Esophagus mucosa (tissue), 1 donor: ENCODE measurements around the gene BMP7. TPM values are rescaled to one million over a fixed set of nuclear protein-coding genes. Genes with fewer than 3 reads are reported as not detected.

Experiments used
- ATAC-seq: fragments of 200-7000 bp; cut with Tn5 transposase; one replicate; pipeline ENCODE4 v1.9.1; 2020
- total RNA-seq: library from RNA; stranded (reverse); gene quantifications from one replicate; pipeline ENCODE4 v1.2.4, GENCODE V29; 2023
- donor health status: DM: yes; HTN: yes; CAD: no.

BMP7 gene
- total RNA-seq, 1 donor from 2014 or later: 34.2 TPM

DNA sequence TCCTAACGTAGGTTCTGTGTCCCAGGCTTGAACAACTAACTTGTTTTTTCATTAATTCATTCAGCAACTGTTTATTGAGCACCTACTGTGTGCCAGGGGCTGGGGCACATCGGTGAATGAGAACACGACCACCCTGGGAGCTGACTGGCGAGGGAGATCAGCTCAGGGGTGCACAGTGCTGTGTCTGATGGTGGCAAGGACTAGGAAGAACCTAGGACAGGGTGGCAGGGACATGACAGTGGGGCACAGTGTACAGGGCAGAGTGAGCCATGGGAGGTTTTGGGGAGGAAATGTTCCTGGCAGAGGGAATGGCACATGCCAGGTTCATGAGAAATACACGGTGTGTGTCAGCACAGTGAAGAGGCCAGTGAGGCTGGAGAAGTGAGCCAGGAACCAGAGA, 76.7 kb downstream of the BMP7 start:
- ATAC-seq: no peak

DNA sequence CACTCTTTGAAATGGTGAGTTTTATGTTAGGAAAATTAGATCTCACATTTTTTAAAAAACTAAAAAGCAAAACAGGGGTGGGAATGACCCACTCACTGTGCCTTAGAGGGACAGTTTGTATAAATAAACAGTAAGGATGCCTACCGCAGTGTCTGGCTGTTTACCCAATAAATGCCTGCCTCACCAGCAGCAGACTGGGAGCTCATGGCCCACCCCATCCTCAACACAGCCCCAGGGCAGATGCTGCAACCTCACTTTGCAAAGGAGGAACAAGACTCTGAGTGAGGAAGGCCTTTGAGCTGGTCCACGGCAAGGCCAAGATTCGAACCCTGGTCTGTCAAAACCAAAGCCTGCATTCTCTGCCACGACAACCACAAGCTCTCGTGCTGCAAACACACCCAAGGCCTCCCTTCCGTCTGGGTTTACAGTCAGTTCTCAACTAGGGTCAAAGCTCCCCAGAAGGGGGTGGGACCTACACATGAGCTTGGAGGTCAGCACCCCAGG, 77.8 kb downstream of the BMP7 start:
- ATAC-seq: no peak

DNA sequence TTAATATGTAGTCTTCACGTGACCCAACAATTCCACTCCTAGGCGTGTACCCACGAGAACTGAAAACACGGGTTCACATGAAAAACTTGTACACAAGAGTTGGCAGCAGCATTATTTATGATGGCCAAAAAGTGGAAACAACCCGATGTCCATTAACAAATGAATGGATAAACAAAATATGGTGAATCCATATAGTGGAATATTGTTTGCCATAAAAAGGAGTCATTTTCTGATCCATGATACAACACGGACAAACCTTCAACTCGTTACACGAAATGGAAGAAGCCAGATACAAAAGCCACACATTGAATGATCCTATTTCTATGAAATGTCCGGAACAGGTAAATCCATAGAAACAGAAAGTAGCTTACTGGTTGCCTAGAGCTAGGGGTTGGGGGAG, 78.4 kb downstream of the BMP7 start:
- no peak for ATAC-seq

DNA sequence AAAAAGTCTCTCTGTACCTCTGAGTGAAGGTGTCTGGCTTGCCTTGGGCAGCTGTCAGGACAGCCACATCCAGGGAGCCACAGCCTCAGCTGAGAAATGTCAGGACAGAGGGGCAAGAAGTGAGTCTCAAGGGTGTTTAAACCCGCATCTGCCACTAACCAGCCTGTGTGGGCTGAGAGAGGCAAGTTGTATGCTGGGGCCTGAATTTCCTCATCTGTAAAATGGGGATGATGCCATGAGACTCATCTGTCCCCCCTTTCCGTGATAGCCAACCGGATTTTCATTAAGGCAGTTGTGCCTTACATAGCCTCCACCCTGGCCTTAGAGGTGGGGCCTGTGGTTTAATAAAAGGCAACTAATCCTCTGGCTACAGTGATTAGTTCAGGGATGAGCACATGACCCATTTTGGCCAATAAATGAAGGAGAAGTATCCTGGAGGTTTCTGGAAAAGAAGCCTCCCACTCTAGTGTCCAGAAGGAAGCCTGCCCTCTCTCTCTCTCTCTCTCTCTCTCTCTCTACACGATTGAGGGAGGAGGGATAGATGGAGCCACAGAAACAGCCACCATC, 79.3 kb downstream of the BMP7 start:
- ATAC-seq: no peak

DNA sequence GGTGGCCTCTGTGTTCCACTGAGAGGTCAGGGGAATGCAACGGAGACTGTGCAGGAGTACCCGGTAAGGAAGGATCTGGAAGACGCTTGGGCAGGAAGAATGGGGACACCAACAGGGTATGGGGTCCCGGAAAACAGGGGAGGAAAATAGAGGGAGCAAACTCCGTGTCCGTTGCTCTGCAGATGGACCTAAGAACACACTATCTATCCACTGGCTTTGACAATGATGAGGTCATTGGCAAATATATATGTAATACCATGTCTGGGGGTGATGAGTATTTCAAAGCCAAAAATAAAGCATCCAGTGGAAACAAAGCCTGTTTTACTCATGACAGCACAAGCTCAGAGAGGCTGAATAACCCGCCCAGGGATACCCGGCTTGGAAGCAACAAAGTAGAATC, 80.2 kb downstream of the BMP7 start:
- no peak for ATAC-seq

DNA sequence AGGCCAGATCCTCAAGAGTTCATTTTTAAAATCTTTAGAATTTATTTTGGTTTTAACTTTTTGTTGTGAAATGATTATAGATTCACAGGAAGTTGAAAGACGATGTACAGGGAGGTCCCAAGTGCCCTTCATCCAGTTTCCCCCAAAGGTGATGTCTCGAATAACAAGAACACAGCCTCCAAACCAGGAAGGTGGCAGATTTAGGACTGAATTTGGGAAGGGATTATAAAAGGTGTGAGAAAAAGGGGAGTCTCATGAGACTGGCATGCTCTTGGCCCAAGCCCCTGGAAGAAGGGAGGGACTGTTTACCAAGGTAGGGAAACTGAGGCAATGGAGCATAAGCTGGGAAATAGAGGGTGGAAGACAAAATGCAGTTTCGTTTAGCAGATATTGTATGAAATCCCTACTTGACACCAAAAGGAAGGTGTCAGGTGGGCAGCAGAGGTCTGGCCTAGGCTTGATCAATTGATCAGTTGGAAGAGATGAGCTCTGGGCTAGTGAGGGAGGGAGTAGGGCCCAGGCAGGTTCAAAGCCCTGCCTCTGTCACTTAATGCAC, 81.2 kb downstream of the BMP7 start:
- no peak for ATAC-seq

DNA sequence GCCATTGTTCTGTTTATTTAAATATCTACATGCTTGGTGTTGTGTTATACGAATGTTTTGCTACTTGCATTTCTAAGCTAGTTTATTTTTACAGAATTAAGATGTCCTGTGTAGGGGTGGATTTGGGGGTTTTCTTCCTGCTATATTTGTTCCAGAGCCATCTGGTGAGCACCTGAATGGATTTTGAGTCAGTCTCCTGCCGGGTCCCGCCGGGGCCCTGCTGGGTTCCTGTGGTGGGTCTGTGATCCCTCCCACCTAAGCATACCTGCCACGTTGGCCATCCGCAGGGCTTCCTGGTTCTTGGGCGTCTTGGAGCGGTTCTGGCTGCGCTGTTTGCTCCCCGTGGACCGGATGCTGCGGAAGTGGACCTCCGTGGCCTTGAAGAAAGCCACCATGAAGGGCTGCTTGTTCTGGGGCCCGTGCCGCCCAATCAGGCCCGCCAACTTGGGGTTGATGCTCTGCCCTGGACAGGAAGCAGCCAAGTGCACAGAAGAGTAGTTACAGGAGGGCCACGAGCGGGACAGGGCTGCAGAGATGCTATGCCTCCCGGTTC, 82.9 kb downstream of the BMP7 start:
- no peak for ATAC-seq

DNA sequence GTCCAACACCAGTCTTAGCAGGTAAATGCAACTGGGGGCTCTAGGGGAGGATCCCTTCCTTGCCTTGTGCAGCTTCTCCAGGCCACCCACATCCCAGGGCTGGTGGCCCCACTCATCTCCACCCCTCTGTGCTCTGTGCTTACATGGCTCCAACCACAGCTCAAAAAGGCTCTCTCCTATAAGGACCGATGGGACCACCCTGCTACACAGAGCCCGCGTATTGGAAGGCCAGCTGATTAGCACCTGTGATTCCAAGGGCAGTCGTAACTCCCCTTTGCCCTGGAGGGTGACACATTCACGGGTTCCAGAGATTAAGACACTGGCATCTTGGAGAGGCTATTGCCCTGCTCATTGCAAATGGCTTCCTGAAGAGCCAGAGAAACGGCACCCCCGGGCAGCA, 84.8 kb downstream of the BMP7 start:
- ATAC-seq: no peak

DNA sequence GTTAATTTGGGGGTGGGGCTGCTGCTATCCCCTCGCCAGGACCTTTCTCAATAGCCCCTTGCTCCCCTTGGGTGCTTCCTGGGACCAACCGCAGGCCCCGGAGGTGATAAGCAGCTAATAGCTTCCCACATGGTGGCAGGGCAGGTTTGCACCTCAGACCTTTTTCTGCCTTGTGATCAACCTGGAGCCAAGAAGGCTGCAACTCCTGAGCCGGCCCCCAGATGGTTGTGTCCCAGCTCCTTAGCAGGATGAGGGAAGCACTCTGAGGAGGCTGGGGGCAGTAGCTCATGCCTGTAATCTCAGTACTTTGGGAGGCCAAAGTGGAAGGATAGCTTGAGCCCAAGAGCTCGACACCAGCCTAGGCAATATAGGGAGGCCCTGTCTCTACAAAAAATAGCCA, 85.5 kb downstream of the BMP7 start:
- no peak for ATAC-seq

DNA sequence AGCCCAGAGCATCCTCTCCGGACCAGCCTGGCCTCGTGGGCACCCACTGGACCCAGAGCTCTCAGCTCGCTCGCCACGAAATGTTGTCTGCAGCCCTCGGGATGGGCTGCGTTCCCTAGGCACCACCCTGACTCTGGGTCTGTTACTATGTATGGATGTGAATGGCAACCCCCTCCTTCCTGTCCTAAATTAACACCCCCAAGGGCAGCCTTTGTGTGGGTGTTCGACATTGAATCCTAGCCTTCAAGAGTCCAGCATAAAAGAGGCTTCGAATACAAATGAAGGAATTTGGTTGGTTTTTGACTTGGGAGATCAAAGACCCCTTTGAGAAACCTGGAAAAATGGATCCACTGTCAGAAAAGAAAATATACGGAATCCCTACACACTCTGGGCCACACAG, 86.1 kb downstream of the BMP7 start:
- no peak for ATAC-seq

DNA sequence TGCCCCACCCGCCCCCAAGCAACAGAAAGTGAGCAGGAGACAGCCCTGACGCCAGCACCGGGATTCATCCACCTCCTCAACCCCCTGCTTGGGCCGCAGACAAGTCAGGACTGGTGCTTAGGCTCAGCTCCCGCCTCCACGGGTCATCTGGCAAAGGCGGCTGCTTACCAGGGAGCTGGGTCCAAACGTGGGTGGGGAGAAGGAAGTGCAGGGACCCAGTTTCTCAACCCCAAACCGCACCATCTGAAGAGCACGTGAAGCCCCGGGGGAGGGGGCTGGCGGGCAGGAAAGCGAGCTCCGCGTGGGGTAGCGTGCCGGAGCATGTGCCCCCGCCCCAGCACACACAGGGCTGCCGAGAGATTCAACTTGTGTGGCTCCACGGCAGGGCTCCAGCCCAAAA, 87.2 kb downstream of the BMP7 start:
- ATAC-seq: peak; percentile 58

DNA sequence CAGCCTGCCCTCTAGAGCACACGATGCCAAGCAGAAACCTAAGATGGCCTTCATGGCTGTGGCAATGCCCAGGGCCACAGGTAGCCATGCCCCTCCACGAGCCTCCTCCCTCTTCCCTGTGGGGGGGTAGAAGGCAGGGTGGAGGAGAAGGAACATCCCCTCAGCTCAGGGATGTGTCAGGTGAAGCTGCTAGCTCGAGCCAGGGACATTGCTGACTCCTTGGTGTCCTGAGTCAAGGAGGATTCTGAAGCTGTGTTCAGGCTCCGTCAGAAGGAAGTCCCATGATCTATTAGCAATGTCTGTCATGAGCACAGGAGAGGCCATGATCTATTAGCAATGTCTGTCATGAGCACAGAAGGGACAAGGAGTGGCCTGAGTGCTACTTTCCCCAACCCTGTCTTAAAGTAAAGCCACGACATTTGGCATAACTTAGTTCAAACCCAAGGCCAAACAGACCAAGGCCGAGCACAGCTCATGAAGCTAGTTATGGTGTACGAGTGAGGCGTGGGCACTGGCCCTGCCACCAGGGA, 87.8 kb downstream of the BMP7 start:
- peak; percentile 59 for ATAC-seq

DNA sequence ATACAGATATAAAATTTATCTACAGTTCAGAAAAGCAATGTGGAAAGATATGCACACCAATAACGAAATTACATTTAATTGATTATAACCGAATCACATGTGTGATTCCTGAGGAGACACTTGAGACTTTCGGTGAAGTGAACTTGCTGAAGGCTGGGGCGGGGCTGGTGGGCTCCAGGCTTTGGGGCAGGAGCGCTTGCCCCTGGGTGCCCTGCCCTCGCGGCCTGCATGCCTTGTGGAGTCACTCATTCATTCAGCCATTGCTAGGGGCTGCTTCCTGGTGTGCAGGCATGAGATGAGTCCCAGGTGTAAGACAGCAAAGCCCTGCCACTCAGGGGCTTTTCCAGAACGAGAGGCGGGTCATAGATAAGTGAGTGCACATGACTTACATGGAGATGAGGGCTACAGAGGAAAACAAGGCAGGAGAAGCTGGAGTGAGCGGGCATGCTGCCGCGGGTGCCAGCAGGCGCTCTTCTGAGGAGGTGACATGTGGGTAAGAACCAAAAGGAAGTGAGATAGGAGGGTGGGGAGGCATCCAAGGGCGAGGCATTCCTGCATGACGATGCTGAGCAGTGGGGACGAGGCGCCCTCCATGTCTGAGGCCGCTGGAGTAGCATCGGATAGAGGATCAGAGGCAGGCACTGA, 88.7 kb downstream of the BMP7 start:
- no peak for ATAC-seq

DNA sequence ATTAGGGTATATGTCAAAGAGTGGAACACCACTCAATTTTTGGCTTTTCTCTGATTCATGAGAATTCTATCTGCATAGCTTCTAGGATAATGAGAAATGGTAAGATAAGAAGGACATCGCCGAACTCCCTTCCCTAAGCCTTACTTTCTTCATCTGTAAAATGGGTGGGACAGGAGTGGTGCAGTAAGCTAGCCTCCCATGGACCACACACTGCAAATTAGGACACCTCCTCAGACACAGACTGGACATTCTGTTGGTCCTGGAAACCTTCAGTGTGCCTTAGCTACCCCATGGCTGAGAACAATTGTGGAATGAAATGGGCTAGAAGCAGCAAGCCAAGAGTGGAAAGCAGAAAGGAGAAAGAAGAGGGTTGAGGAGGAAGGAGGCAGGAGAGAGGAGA, 89.6 kb downstream of the BMP7 start:
- ATAC-seq: no peak

DNA sequence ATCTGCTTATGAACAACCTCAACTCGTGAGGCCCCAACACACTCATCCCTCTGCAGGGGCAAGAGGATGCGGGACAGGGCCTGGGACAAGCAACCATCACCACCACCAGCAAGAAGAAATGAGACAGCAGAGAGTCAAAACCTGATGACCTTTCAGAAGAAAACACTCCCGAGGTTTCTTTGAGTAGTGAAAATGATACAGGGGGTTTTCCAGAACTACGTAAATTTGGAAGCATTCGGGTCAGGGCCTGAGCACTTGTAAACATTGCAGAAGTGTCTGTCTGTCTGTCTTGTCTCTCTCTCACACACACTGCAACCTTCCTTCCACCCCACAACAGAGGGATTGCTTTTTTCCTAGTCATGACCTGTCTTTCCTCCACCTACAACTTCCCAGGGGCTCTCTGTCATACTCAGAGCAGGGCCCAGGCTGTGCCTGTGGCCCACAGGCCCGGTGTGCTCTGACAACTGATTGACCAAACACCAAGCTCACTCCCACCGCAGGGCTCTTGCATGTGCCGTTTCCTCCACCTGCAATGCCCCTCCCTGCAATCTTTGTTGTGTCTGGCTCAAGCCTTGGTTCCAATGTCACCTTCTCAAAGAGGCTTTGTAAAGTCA, 90.9 kb downstream of the BMP7 start:
- ATAC-seq: no peak

DNA sequence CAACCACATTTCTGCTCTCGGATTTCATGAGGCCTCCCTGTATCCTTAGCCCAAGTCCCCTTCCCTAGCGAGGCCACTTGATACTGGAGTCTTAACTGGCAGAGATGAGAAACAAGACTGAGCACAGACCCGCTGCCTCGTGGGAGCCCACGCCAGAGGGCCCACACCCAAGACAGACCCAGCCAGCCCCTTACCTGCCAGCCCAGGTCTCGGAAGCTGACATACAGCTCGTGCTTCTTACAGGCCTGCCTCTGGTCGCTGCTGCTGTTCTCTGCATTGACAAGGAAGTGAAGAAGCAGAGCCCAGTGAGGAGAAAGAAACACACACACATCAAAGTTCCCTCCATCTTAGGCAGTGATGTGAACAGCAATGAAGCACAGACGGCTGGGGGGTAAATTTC, 91.7 kb downstream of the BMP7 start:
- ATAC-seq: no peak

DNA sequence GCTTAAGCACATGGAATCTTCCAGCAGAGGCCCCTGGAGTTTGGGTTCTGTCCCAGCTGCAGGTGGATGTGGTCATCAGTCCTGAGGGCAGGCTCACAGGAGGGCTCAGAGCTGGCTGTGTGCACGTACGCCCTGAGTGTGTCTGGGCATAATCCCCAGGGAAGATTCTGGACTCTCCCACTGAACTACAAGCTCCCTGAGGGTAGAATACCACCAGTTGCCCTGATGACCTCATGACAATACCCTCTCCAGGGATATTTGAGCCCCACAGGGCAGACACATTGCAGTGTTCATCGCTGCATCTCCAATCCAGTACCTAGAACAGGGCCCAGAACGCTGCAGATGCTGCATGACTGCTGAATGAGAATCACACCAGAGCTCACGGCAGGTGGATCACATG, 92.5 kb downstream of the BMP7 start:
- no peak for ATAC-seq

DNA sequence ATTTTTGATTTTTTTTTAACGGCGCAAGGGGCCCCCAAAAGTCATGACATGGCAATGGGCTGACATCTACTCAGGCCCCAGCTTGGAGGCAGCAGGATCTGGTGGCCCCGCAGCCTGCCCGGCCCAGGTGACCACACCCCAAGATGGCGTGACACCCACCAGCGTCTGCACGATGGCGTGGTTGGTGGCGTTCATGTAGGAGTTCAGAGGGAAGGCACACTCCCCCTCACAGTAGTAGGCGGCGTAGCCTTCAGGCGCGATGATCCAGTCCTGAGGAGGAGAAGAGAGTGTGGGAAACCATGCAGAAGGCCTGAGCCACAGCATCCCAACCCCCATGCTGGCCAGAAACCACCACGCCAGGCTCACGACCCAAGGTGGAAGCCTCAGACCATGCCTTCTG, 93.4 kb downstream of the BMP7 start:
- ATAC-seq: no peak

DNA sequence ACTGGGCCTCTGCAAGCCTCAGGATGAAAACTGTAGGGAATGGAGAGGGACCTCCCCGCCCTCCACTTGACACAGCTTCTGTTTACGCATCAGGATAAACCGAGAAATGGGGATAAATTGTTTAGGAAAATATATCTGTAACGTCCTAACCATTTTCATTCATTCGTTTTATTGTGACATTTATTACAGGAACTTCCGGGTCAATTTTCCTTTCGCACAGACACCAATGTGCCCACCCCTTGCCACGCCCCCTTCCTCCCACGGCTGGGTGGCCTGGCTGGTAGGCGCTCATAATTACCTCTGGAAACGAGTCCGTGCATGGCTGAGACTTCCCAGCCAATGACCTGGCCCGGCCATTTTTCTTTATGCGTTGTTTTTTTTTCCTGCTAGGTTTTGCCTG, 96.1 kb downstream of the BMP7 start:
- peak; percentile 82 for ATAC-seq

DNA sequence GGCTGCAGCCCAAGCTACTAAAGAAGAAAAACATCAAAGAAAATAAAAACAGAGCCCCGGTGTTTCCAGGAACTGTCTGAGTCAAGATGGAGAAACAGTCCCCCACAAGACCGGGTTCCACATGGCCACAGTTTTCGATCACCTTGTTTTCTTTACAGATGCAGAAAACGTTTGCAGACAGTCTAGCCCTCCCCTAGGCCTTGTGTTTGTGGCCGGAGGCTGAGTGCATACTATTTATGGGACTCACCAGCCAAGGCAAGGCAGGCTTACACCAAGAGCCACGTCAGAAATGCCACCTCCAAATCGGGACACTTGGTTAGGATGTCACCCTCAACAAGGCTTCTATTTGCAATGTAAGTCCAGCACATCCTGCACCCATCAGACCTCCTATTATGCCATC, 97.3 kb downstream of the BMP7 start:
- ATAC-seq: no peak

DNA sequence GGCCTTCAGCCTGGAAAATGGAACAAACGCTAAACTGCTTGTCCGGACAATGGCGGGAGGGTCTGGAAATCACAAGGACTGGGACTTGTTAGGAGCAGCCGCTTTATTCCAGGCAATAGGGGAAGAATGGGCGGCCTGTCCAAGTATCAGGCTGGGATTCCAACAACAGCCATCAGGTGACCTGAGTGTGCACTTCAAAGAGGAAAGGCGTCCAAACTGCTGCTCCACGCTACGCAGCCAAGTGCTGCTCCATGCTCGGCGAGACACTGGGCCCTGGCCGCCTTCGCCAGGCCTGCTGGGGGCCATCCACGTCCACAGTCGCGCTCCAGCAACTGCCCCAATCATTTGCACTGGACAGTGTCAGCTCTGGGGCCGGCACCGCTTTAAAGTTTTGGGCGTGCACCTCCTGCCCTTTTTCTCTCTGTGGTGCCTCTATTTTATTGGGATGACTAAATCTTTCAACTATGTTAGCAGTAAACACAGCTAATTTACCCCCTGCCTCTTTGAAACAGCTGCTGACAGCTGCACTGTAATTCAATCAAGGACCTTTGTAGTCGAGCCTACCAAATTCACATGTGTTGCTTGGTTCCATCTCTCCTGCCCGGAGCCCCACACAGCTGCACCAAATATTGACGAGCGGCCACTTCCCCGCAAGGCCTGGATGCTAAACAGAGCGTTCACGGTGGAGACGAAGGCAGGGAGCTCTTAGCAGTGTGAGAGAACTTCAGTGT, 98.3 kb downstream of the BMP7 start:
- no peak for ATAC-seq

DNA sequence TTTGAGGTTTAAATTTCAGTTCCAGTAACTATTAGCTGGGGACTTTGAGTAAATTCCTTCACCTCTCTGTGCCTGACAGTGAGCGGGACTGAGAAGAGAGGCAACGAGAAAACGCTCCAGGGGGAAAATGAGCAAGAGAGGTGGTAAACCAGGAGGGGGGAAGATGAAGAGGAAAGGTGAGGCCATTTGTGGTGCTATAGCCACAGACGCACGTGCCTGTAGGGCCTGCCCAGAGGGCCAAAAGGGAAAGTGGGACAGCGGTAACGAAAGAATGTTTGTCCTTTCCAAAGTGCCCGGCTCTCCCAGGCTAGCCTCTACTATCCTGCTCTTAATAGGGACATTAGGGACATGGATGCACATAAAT, 99.2 kb downstream of the BMP7 start:
- no peak for ATAC-seq
